IMR-90 (cell line): Measurements from ENCODE around the gene CHMP4A. TPM values are rescaled to one million over a fixed set of nuclear protein-coding genes. Genes with fewer than 3 reads are reported as not detected.

Experiments used
- ATAC-seq: fragments of 200-7000 bp; cut with Tn5 transposase; 2 replicates; pipeline ENCODE4 v1.9.1; 2020; ENCODE audit warnings: low read depth, mild to moderate bottlenecking, moderate library complexity
- BruUV-seq: library from RNA; stranded (reverse); fragments of 400-500 nt; replicated peaks from 2 replicates; lab custom pipeline; 2021; lab: Mats Ljungman, UMichigan
- CTCF ChIA-PET: fragments of 300-600 bp; formaldehyde crosslinking; extraction: SDS; loops from one replicate; lab custom pipeline; 2021; ENCODE audit warnings: antibody characterized with exemption; lab: Yijun Ruan, JAX
- POLR2A ChIA-PET: fragments of 300-600 bp; sonication (Branson Sonifier 250); formaldehyde crosslinking; loops from one replicate; lab custom pipeline; 2022; ENCODE audit warnings: antibody characterized with exemption; ENCODE audit not compliant: unreplicated experiment; lab: Charles Lee
- DNase-seq: peaks from one replicate; pipeline ENCODE4 v3.0.0; 2013
- H2AFZ ChIP-seq: replicated peaks from 2 replicates; pipeline ENCODE3; 2013; ENCODE audit warnings: low read length, mild to moderate bottlenecking; ENCODE audit not compliant: poor library complexity
- H2AK5ac ChIP-seq: 2 replicates; pipeline ENCODE4 v1.6.1; 2013; ENCODE audit warnings: low read depth, low read length, inconsistent platforms
- H2AK9ac ChIP-seq: replicated peaks from 2 replicates; pipeline ENCODE3; 2013; ENCODE audit warnings: mild to moderate bottlenecking, low read depth, low read length, moderate library complexity; ENCODE audit not compliant: poor library complexity
- H2BK120ac ChIP-seq: 2 replicates; pipeline ENCODE4 v1.6.1; 2013; ENCODE audit warnings: low read depth, low read length, inconsistent platforms
- H2BK15ac ChIP-seq: 3 replicates; pipeline ENCODE4 v1.6.1; 2013; ENCODE audit warnings: low read depth, low read length, inconsistent platforms
- H2BK20ac ChIP-seq: 2 replicates; pipeline ENCODE4 v1.6.1; 2013; ENCODE audit warnings: low read depth, mild to moderate bottlenecking, inconsistent platforms, low read length, moderate library complexity
- H2BK5ac ChIP-seq: 2 replicates; pipeline ENCODE4 v1.6.1; 2013; ENCODE audit warnings: mild to moderate bottlenecking, low read depth, low read length, inconsistent platforms; ENCODE audit not compliant: poor library complexity, severe bottlenecking
- H3K14ac ChIP-seq: replicated peaks from 2 replicates; pipeline ENCODE4 v1.6.1; 2013; ENCODE audit warnings: low read depth, low read length, inconsistent platforms
- H3K18ac ChIP-seq: 2 replicates; pipeline ENCODE4 v1.6.1; 2013; ENCODE audit warnings: low read depth, low read length, control low read depth
- H3K23ac ChIP-seq: 2 replicates; pipeline ENCODE4 v1.6.1; 2013; ENCODE audit warnings: low read depth, low read length, inconsistent platforms
- H3K27ac ChIP-seq: 2 replicates; pipeline ENCODE4 v1.5.1; 2013; ENCODE audit warnings: mild to moderate bottlenecking, control low read depth, low read length; ENCODE audit not compliant: insufficient read depth
- H3K27me3 ChIP-seq: 2 replicates; pipeline ENCODE4 v1.6.1; 2013; ENCODE audit warnings: low read length; ENCODE audit not compliant: control insufficient read depth, insufficient read depth
- H3K36me3 ChIP-seq: 2 replicates; pipeline ENCODE4 v1.6.1; 2013; ENCODE audit warnings: low read length, mixed read lengths; ENCODE audit not compliant: control insufficient read depth, insufficient read depth
- H3K4ac ChIP-seq: 2 replicates; pipeline ENCODE4 v1.6.1; 2013; ENCODE audit warnings: low read depth, low read length, inconsistent platforms
- H3K4me1 ChIP-seq: 2 replicates; pipeline ENCODE4 v1.6.1; 2013; ENCODE audit warnings: low read length, mixed read lengths; ENCODE audit not compliant: control insufficient read depth, insufficient read depth
- H3K4me2 ChIP-seq: 2 replicates; pipeline ENCODE4 v1.6.1; 2013; ENCODE audit warnings: low read depth, mild to moderate bottlenecking, control low read depth, low read length, moderate library complexity
- H3K4me3 ChIP-seq: 2 replicates; pipeline ENCODE4 v1.5.1; 2013; ENCODE audit warnings: low read depth, mild to moderate bottlenecking, control low read depth, low read length, moderate library complexity; ENCODE audit not compliant: insufficient read depth
- H3K56ac ChIP-seq: 2 replicates; pipeline ENCODE4 v1.6.1; 2013; ENCODE audit warnings: low read length, inconsistent platforms; ENCODE audit not compliant: insufficient read depth; ENCODE audit errors: extremely low read depth
- H3K79me1 ChIP-seq, 2 experiments: 2 replicates each; pipeline ENCODE4 v1.6.1; 2013; ENCODE audit warnings: low read length in 2 of 2, inconsistent platforms in 1 of 2, low read depth in 1 of 2
- H3K9ac ChIP-seq: 2 replicates; pipeline ENCODE4 v1.6.1; 2013; ENCODE audit warnings: low read depth, low read length, control low read depth
- H3K9me1 ChIP-seq: 2 replicates; pipeline ENCODE4 v1.6.1; 2013; ENCODE audit warnings: low read length, inconsistent platforms; ENCODE audit not compliant: insufficient read depth
- H3K9me3 ChIP-seq: 2 replicates; pipeline ENCODE4 v1.6.1; 2013; ENCODE audit warnings: low read length; ENCODE audit not compliant: control insufficient read depth, insufficient read depth
- H4K20me1 ChIP-seq: 2 replicates; pipeline ENCODE4 v1.6.1; 2013; ENCODE audit warnings: low read length, inconsistent platforms; ENCODE audit not compliant: insufficient read depth
- H4K5ac ChIP-seq: 2 replicates; pipeline ENCODE4 v1.6.1; 2013; ENCODE audit warnings: mild to moderate bottlenecking, low read depth, low read length, control low read depth
- H4K8ac ChIP-seq, 2 experiments: 2 replicates each; pipeline ENCODE4 v1.6.1; 2013; ENCODE audit warnings: low read depth in 2 of 2, low read length in 2 of 2, control low read depth in 1 of 2, inconsistent platforms in 1 of 2
- H4K91ac ChIP-seq: 2 replicates; pipeline ENCODE4 v1.6.1; 2013; ENCODE audit warnings: low read depth, low read length, inconsistent platforms; ENCODE audit not compliant: insufficient read depth
- BHLHE40 ChIP-seq: fragments of 150-350 bp; IDR thresholded peaks from 2 replicates; pipeline ENCODE4 v1.6.1; 2016; ENCODE audit warnings: mild to moderate bottlenecking, low read depth, low read length
- CTCF ChIP-seq: conservative IDR thresholded peaks from 2 replicates; pipeline ENCODE4 v1.5.1; 2012; ENCODE audit warnings: mild to moderate bottlenecking, low read depth, low read length, improper control_type of control experiment
- MAZ ChIP-seq: IDR thresholded peaks from 2 replicates; pipeline ENCODE4 v1.6.1; 2012; ENCODE audit warnings: low read depth, mild to moderate bottlenecking, low read length, improper control_type of control experiment, moderate library complexity, borderline replicate concordance
- MXI1 ChIP-seq: IDR thresholded peaks from 2 replicates; pipeline ENCODE4 v1.6.1; 2012; ENCODE audit warnings: low read depth, mild to moderate bottlenecking, low read length, moderate library complexity, borderline replicate concordance
- POLR2A ChIP-seq: IDR thresholded peaks from 2 replicates; pipeline ENCODE4 v1.6.1; 2012; ENCODE audit warnings: mild to moderate bottlenecking, low read depth, low read length
- RCOR1 ChIP-seq: IDR thresholded peaks from 2 replicates; pipeline ENCODE4 v1.6.1; 2012; ENCODE audit warnings: mild to moderate bottlenecking, low read length, improper control_type of control experiment; ENCODE audit not compliant: insufficient replicate concordance
- USF2 ChIP-seq: fragments of 150-350 bp; IDR thresholded peaks from 2 replicates; pipeline ENCODE4 v1.6.1; 2017; ENCODE audit warnings: mild to moderate bottlenecking, antibody characterized with exemption, low read length, low read depth
- WGBS, 2 experiments: methylation state at CpG; one replicate each; pipeline versions ENCODE4 v1.1.5 to v1.1.7; 2013; ENCODE audit warnings: missing lambda C conversion rate in 2 of 2; ENCODE audit not compliant: insufficient read length in 1 of 2; ENCODE audit errors: extremely low coverage in 2 of 2; 5-methylcytosine and 5-hydroxymethylcytosine counted together
- dilution Hi-C: fragments of 300-500 bp; cut with HindIII; formaldehyde crosslinking; loops from one replicate; pipeline ENCODE4 v1.14.3; 2018; ENCODE audit warnings: low sequenced_read_pairs; ENCODE audit not compliant: unreplicated experiment
- in situ Hi-C: fragments of 300-500 bp; cut with MboI; formaldehyde crosslinking; loops from 3 replicates; pipeline ENCODE4 v1.14.3; 2019; ENCODE audit warnings: low sequenced_read_pairs, inconsistent platforms, mixed read lengths
- intact Hi-C: fragments of 100-400 bp; cut with micrococcal nuclease; formaldehyde crosslinking; loops from 2 replicates; pipeline ENCODE4 v1.10.0; 2022
- polyA plus RNA-seq, 3 experiments: library from polyadenylated mRNA; depleted of rRNA; stranded (reverse); fragments of >200 nt; gene quantifications; 2 replicates each; pipeline ENCODE4 v1.2.3, GENCODE V29; 2012; ENCODE audit warnings: low replicate concordance in 1 of 3
- total RNA-seq: library from RNA; depleted of rRNA; stranded (reverse); fragments of >200 nt; gene quantifications from 2 replicates; pipeline ENCODE4 v1.2.3, GENCODE V29; 2012

Gene CHMP4A
- total and polyA plus RNA-seq, 2 of the 4 experiments (the other 2 are of a cell fraction): 22.0 to 63.8 TPM

- ATAC-seq (no peak), DNase-seq (no peak)
- Histone ChIP-seq H3K56ac (no peak overlapping the region), H4K8ac (no peak overlapping the region), H4K5ac (no peak overlapping the region), H2BK5ac (peak overlapping the region; percentile 37), H3K4ac (no peak overlapping the region), H3K27ac (peak overlapping the region; percentile 8; the same call in 1 of the 2 replicates), H3K9me1 (peaks cover 5% of the 10 kb centered on the region), H3K14ac (no peak overlapping the region), H4K20me1 (no peaks in the 10 kb centered on the region), H3K27me3 (no peaks in the 10 kb centered on the region), H4K91ac (no peak overlapping the region), H2BK120ac (no peak overlapping the region), H3K23ac (no peak overlapping the region), H3K18ac (no peak overlapping the region), H2AK5ac (peak overlapping the region; percentile 24; the same call in 1 of the 2 replicates), H3K4me1 (peaks cover 7% of the 10 kb centered on the region), H3K79me1 (peaks cover 17 to 39% of the 10 kb centered on the region in 2 experiments), H2BK15ac (no peak overlapping the region; the same call in 2 of the 3 replicates), H2AFZ (peak overlapping the region; percentile 44), H3K36me3 (peaks cover 66% of the 10 kb centered on the region), H3K4me2 (no peak overlapping the region), H2BK20ac (no peak overlapping the region), H3K4me3 (no peak overlapping the region), H3K9ac (no peak overlapping the region), H3K9me3 (no peaks in the 10 kb centered on the region), H2AK9ac (peak overlapping the region; percentile 57)
- no peak for TF ChIP-seq RCOR1
- TF ChIP-seq POLR2A: no peak
- no peak for TF ChIP-seq MXI1
- TF ChIP-seq BHLHE40: no peak
- no peak for TF ChIP-seq USF2
- TF ChIP-seq CTCF: no peak
- TF ChIP-seq MAZ: no peak
- no TSS peak for BruUV-seq
- intact Hi-C loops: no loop called here
- dilution Hi-C loops: no loop called here
- POLR2A ChIA-PET: no interaction called here
- in situ Hi-C loops: no loop called here
- WGBS, 2 experiments: 100% methylated on average over 1 of the region's 11 CpGs; no CpG with 5 or more reads in 1 of the 2 experiments
- CTCF ChIA-PET: interaction anchor here (0.6 to 1.6 kb wide), 2 partner anchors 11 to 30 kb away, joined by 3 to 14 read pairs; partner anchors contain the start of gene RNF31
Measured at GRCh38 chr14:24159777-24160498, 53.4 kb downstream of the CHMP4A start.
